ENCODE measurements around the gene CPNE1. TPM values are rescaled to one million over a fixed set of nuclear protein-coding genes. Genes with fewer than 3 reads are reported as not detected.

CPNE1 gene
- total RNA-seq, 1 experiment from 2014 or later: 222 TPM

DNA sequence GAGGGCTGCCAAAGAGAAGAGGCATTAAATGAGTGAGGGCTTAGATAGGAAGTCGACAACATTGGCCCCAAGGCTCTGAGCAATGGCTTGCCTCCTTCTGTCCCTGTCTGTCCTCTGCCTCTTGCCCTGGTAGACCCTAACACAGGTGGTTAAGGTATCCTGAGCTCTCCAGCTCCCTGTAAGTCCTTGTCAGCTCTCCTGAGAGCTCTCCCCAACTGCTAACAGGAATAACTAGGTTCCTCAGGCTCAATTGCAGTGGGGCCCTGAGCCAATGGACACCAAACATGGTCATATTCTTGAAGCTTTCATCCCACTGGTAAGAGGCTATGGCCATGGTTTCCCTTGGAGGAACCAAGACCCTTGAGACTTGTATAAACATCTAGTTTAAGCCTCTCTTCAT is 5.0 kb upstream of the CPNE1 start:
- no peak overlapping the region for H3K9ac ChIP-seq (ENCODE audit: low read length)
- BruUV-seq (replicated peaks): no TSS peak
- peaks cover 4% of the 10 kb centered on the region for H3K79me2 ChIP-seq (ENCODE audit: low read length)
- H3F3A ChIP-seq (ENCODE audit: low read length, unreplicated experiment): no peaks in the 10 kb centered on the region
- H3K4me3 ChIP-seq (ENCODE audit: low read length): no peak overlapping the region
- H3K9me2 ChIP-seq (replicated peaks; ENCODE audit: low read length): no peaks in the 10 kb centered on the region
- H4K20me1 ChIP-seq (ENCODE audit: low read length): no peaks in the 10 kb centered on the region
- TF ChIP-seq, protein P1, sequence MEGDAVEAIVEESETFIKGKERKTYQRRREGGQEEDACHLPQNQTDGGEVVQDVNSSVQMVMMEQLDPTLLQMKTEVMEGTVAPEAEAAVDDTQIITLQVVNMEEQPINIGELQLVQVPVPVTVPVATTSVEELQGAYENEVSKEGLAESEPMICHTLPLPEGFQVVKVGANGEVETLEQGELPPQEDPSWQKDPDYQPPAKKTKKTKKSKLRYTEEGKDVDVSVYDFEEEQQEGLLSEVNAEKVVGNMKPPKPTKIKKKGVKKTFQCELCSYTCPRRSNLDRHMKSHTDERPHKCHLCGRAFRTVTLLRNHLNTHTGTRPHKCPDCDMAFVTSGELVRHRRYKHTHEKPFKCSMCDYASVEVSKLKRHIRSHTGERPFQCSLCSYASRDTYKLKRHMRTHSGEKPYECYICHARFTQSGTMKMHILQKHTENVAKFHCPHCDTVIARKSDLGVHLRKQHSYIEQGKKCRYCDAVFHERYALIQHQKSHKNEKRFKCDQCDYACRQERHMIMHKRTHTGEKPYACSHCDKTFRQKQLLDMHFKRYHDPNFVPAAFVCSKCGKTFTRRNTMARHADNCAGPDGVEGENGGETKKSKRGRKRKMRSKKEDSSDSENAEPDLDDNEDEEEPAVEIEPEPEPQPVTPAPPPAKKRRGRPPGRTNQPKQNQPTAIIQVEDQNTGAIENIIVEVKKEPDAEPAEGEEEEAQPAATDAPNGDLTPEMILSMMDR (conservative IDR thresholded peaks at IDR 0.05; ENCODE audit: low read depth, low read length): no peak
- intact Hi-C loops (cut with micrococcal nuclease): loop anchor here (10.0 kb wide), 1 partner anchor 155 kb away; no protein-coding TSS in a partner anchor
- H3K4me2 ChIP-seq (ENCODE audit: low read length): no peak overlapping the region
- H3K27ac ChIP-seq (ENCODE audit: low read length): no peak overlapping the region
- ChIA-PET POLR2A (ENCODE audit: unreplicated experiment) (interaction anchor here (0.7 kb wide), 1 partner anchor 51 kb away, joined by 4 read pairs; no protein-coding TSS in a partner anchor), CTCF (no interaction called here)
- H3K27me3 ChIP-seq (ENCODE audit: low read length): no peaks in the 10 kb centered on the region
- ATAC-seq (no peak), DNase-seq (no peak)
- H3K36me3 ChIP-seq (ENCODE audit: low read depth, low read length): peaks cover 14% of the 10 kb centered on the region; the same call in 1 of the 2 replicates
- peaks cover 4% of the 10 kb centered on the region for H3K4me1 ChIP-seq (ENCODE audit: insufficient read depth, low read length)
- no peaks in the 10 kb centered on the region for H3K9me3 ChIP-seq (ENCODE audit: low read length)
- H2AFZ ChIP-seq (ENCODE audit: low read length): no peak overlapping the region

DNA sequence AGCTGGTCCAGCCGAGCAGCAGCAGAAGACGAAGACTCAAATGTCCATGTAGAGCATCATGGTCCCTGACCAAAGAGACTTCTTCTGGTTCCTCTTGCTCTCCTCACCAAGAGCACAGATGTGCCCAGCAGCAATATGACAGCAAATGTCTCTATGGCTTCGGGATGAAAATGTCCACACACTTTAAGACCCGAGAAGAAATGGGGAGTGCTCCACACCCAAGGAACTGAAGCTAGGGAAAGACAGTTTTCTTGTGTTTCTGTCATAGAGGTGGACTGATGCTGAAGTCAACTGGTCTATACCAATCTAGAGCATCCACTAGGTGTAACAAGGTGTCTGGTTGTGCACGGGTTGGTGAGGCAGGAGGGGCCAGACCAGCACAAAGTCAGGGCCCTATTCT is 4.5 kb upstream of the CPNE1 start:
- Histone ChIP-seq H3K36me3 (ENCODE audit: low read depth, low read length) (peaks cover 14% of the 10 kb centered on the region; the same call in 1 of the 2 replicates), H3K4me3 (ENCODE audit: low read length) (no peak overlapping the region), H3K27me3 (ENCODE audit: low read length) (no peaks in the 10 kb centered on the region), H3K9me3 (ENCODE audit: low read length) (no peaks in the 10 kb centered on the region), H3K9me2 (replicated peaks; ENCODE audit: low read length) (no peaks in the 10 kb centered on the region), H2AFZ (ENCODE audit: low read length) (no peak overlapping the region), H3F3A (ENCODE audit: low read length, unreplicated experiment) (no peaks in the 10 kb centered on the region), H3K9ac (ENCODE audit: low read length) (no peak overlapping the region), H3K4me1 (ENCODE audit: insufficient read depth, low read length) (peaks cover 4% of the 10 kb centered on the region), H3K79me2 (ENCODE audit: low read length) (peaks cover 9% of the 10 kb centered on the region), H3K27ac (ENCODE audit: low read length) (no peak overlapping the region), H3K4me2 (ENCODE audit: low read length) (no peak overlapping the region), H4K20me1 (ENCODE audit: low read length) (no peaks in the 10 kb centered on the region)
- ChIA-PET CTCF (no interaction called here), POLR2A (ENCODE audit: unreplicated experiment) (no interaction called here)
- DNase-seq: no peak
- intact Hi-C loops (cut with micrococcal nuclease): loop anchor here (10.0 kb wide), 1 partner anchor 154 kb away; no protein-coding TSS in a partner anchor
- ATAC-seq: no peak
- TF ChIP-seq, protein P1 (conservative IDR thresholded peaks at IDR 0.05; ENCODE audit: low read depth, low read length): no peak
- TF ChIP-seq EZH2 (IDR thresholded peaks at IDR 0.05; ENCODE audit: low read length, unreplicated experiment) (no peak), EZH2phosphoT487 (IDR thresholded peaks at IDR 0.05; ENCODE audit: borderline replicate concordance, low read length) (no peak)
- no TSS peak for BruUV-seq (replicated peaks)

DNA sequence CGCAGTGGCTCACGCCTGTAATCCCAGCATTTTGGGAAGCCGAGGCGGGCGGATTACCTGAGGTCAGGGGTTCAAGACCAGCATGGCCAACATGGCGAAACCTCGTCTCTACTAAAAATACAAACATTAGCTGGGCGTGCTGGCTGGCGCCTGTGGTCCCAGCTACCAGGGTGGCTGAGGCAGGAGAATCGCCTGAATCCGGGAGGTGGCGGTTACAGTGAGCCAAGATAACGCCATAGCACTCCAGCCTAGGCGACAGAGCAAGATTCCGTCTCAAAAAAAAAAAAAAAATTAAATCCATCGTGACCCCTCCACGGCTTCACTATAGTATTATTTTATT is 1.2 kb upstream of the CPNE1 start:
- no peak overlapping the region for H2AFZ ChIP-seq (ENCODE audit: low read length)
- POLR2A ChIA-PET (ENCODE audit: unreplicated experiment): interaction anchor here (0.6 kb wide), 1 partner anchor 17 kb away, joined by 9 read pairs; no protein-coding TSS in a partner anchor
- H3K4me1 ChIP-seq (ENCODE audit: insufficient read depth, low read length): peaks cover 21% of the 10 kb centered on the region
- H3K9me3 ChIP-seq (ENCODE audit: low read length): no peaks in the 10 kb centered on the region
- BruUV-seq (replicated peaks): no TSS peak
- ATAC-seq: no peak
- no peaks in the 10 kb centered on the region for H3K27me3 ChIP-seq (ENCODE audit: low read length)
- H3K4me2 ChIP-seq (ENCODE audit: low read length): no peak overlapping the region
- DNase-seq: no peak
- CTCF ChIA-PET: no interaction called here
- no peak overlapping the region for H3K9ac ChIP-seq (ENCODE audit: low read length)
- H3K9me2 ChIP-seq (replicated peaks; ENCODE audit: low read length): no peaks in the 10 kb centered on the region
- H4K20me1 ChIP-seq (ENCODE audit: low read length): peaks cover 31% of the 10 kb centered on the region
- intact Hi-C loops (cut with micrococcal nuclease): loop anchor here (10.0 kb wide), 1 partner anchor 151 kb away; no protein-coding TSS in a partner anchor
- TF ChIP-seq EZH2phosphoT487 (IDR thresholded peaks at IDR 0.05; ENCODE audit: borderline replicate concordance, low read length): no peak
- no peak overlapping the region for H3K27ac ChIP-seq (ENCODE audit: low read length)
- no peaks in the 10 kb centered on the region for H3F3A ChIP-seq (ENCODE audit: low read length, unreplicated experiment)
- H3K79me2 ChIP-seq (ENCODE audit: low read length): peaks cover 42% of the 10 kb centered on the region
- peaks cover 11% of the 10 kb centered on the region; the same call in 1 of the 2 replicates for H3K36me3 ChIP-seq (ENCODE audit: low read depth, low read length)
- H3K4me3 ChIP-seq (ENCODE audit: low read length): no peak overlapping the region
